ENCODE data around the gene PRSS53. TPM values are rescaled to one million over a fixed set of nuclear protein-coding genes. Genes with fewer than 3 reads are reported as not detected.
"Not testable (repeated sequence)": the region's sequence is repeated elsewhere in the genome, so short reads cannot be mapped to it uniquely, and the experiment has no call there.

The PRSS53 gene
- polyA plus RNA-seq (2013, experiment 1 of 2; ENCODE audit: insufficient read length): 2.5 TPM
- polyA plus RNA-seq (2013, experiment 2 of 2; ENCODE audit: insufficient read length): 2.1 TPM

DNA sequence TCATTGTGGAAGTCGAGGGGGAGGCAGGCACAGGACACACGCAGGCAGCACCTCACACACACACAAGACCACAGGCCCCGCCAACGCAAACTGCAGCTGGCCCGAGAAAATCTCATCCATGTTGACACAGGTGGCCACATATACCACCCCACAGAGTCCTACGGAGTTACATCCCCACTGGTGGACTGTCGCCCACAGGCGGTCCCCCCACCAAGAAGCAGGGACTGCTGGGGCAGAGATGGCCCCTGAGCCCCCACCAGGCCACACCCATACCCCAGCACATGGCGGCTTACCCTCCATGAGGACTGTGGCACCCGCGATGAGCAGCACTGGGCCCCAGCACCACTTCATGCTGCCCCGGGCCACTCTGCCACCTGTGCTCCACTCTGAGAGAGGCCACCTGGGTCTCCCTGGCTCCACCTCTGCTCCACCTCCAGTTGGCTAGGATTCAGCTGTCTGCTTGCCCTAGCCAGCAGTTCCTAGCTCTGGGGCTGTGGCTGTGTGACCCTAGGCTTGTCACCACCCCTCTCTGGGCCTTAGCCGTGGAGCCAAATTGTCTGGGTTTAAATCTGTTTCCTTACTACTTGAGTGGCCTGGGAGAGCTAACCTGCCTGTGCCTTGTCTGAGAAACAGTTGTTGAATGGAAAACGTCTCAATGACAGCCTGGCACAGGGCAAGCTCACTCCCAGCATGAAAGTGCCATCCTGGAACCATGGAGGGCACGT lies at the start of gene PRSS53:
PRSS53 (minus strand) TSS at position 485 of the 725 bp plus-strand sequence; CDS start at position 351, 134 bp downstream.
- DNase-seq: no peak

DNA sequence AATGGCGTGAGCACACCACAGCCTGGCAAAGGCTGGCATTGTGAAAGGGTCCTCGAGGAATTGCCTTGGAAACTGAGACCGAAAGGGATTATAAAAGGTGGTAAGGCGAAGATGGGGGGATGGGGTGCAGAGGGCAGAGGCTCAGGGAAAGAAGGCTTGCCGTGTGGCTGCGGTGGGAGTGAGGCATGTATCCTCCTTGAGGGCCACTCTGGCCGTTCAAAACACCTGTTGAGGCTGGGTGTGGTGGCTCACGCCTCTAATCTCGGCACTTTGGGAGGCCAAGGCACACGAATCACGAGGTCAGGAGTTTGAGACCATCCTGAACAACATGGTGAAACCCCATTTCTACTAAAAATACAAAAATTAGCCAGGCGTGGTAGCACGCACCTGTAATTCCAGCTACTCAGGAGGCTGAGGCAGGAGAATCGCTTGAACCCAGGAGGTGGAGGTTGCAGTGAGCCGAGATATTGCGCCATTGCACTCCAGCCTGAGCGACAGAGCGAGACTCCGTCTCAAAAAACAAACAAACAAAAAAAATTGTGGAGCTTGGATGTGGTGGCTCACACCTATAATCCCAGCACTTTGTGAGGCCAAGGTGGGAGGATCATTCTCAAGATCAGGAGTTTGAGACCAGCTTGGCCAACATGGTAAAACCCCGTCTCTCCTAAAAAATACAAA lies 48.2 kb upstream of the PRSS53 start:
- DNase-seq: not testable (repeated sequence)

DNA sequence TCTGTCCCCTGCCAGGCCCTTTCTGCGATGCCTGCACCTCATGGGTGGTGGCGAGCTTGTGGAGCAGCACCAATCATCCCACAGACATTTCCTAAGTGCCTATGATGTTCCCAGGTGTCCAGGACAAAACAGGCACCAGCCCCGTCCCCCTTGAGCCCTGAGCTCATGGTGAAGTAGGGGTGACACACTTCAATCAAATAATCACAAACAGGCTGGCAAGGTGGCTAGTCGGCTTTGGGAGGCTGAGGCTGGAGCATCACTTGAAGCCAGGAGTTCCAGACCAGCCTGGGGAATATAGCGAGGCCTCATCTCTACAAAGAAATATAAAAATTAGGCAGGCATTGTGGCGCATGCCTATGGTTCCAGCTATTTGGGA lies 47.5 kb upstream of the PRSS53 start:
- no peak for DNase-seq

DNA sequence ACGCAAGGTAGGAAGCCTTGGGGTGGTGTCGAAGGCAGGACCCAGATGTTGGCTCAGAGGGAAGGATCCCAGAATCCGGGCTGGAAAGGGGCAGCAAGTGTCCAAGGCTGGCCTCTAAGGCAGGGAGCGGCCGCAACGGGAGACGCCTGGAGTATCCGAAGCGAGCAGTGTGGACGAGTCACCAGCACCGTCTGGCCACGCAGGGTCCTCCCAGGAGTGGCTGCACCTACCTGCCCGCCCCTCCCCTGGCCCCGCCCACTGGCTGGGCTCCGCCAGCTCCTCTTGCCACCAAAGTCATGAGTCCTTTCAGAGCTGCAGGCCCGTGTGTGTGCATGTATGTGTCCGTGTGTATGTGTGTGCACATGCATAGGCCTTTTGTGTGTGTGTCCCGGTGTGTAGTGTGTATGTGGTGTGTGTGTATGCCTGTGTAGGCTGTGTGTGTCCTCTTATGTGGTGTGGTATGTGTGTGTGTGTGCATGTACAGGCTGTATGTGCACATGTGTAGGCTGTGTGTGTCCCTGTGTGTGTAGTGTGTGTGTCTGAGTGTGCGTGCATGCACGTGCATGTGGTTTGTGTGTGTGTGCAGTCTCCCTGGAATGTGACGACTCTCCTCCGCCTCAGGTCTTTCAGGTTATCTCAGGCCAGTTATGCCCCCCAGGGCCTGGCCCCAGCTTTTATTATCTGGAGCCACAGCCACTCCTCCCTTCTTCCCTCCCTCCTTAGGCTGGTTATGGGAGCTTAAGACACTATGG lies 47.0 kb upstream of the PRSS53 start, which contains the start of gene PRSS8:
PRSS8 (minus strand) TSS at position 193 of the 752 bp plus-strand sequence. CDS start 229 bp downstream, outside the sequence.
- DNase-seq: no peak

- no peak for DNase-seq
These were observed 46.1 kb upstream of the PRSS53 start for GRCh38 chr16:31134625-31135534.

- DNase-seq: no peak
These were observed 45.4 kb upstream of the PRSS53 start for GRCh38 chr16:31134091-31134571.

GRCh38 chr16:31133046-31133501 lies 44.3 kb upstream of the PRSS53 start:
- DNase-seq: no peak

GRCh38 chr16:31132303-31132979 lies 43.7 kb upstream of the PRSS53 start:
- DNase-seq: no peak

- DNase-seq: no peak
These were observed 43.1 kb upstream of the PRSS53 start for GRCh38 chr16:31131841-31132271.

- DNase-seq: no peak
These were observed 42.7 kb upstream of the PRSS53 start for GRCh38 chr16:31131416-31131815.

- no peak for DNase-seq
These were observed 42.2 kb upstream of the PRSS53 start for GRCh38 chr16:31130899-31131298.

DNA sequence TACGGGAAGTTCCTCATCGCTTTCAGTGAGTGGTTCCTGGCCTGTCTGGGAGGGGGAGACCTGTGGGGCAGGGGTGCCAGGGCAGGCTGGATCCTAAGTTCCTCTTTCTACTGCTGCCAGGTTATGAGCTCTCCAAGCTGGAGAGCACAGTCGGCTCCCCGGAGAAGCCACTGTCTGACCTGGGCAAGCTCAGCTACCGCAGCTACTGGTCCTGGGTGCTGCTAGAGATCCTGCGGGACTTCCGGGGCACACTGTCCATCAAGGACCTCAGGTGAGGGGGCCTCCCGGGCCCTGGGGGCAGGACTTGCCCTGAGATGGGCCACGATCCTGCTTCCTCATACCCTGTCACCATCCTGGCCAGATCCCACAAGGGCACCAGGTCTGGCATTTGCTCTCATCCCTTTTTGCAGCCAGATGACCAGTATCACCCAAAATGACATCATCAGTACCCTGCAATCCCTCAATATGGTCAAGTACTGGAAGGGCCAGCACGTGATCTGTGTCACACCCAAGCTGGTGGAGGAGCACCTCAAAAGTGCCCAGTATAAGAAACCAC lies 41.7 kb upstream of the PRSS53 start:
- no peak for DNase-seq

GRCh38 chr16:31129568-31130335 lies 41.0 kb upstream of the PRSS53 start:
- no peak for DNase-seq

DNA sequence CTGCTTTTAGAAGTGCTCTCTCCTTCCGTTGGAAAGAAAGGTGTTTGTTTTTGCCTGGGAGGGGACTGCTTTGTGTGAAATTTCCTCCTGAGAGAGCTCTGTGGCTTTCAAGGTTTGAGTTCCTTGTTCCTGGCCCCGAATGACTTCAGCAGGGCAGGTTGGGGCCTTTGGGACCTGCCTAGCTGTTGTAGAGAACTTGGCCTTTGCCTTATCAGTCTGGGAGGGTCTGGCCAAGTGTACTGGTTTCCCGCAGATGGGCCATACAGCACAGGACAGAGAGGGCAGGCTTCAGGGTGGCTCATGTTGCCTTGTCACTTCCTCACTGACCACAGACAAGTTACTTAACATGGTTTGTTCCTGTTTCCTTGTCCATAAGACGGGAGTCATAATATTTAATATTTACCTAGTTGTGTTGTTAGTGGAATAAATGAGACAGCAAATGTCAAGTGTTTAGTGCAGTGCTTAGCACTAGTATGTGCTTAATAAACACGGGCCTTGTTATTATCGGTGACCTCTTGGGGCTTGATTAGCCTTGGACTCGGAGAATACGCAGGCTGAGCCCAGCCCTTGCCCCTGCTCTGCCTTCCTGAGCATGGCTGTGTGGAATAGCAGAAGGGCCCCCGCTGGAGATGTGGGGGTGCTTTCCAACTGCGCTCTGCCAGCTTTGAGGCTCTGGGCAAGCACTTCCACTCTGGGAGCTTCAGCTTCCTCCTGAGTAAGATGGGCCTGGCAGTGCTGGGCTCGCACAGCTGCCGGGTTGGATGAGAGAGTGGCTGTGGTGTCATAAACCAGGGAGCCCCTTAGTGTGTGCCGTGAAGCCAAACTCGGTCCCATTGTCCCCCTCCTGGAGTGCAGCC lies 40.2 kb upstream of the PRSS53 start:
- DNase-seq: no peak

DNA sequence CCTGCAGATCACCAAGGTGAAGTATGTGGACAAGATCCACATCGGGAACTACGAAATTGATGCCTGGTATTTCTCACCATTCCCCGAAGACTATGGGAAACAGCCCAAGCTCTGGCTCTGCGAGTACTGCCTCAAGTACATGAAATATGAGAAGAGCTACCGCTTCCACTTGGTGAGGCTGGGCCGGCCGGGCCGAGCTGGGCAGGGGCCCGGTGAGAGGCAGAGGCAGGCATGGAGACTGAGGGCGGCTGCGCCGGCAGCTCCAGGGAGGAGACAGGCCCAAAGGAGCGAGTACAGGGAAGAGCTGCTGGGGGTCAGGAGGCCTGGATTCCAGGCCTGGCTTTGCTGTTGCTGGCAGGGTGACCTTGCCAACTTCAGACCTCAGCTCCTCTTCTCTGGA lies 38.4 kb upstream of the PRSS53 start:
- no peak for DNase-seq

GRCh38 chr16:31125844-31126243 lies 37.1 kb upstream of the PRSS53 start:
- no peak for DNase-seq

GRCh38 chr16:31120129-31120528 lies 31.4 kb upstream of the PRSS53 start:
- DNase-seq: no peak

DNA sequence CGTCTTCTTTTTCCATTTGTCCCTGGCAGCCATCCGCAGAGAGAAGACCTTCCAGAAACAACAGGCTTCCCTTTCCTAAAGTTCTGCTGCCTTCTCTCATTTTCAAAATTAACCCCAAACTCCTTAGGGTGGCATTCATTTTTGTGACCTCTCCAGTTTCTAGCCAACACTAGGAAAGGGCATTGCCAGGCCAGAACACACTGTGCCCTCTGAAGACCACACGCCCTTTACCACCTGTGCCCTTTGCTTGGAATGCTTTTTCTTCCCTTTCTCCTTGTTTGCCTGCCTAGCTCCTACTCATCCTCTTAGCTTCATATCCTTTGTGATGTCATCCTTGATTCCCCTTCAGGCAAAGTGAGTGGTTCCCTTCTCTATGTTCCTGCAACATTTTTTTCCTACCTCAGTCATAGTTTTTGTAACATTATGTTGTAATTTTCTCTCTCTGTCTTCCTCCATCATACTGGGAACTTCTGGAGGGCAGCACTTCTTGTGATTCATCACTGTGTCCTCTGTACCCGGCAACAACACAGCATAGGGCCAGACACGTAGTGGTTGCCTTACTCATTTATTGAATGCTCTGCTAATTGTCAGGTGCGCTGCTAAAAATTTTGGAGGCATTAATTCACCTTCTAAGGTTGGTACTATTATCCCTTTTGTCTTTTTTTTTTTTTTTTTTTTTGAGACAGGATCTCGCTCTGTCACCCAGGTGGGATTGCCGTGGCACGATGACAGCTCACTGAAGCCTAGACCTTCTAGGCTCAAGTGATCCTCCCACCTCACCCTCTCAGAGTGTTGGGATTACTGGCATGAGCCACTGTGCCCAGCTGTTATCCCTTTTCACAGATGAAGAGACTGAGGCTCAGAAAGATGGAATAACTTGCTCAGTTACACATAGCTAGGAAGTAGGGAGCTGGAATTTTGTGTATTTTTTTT lies 29.7 kb upstream of the PRSS53 start:
- DNase-seq: peak; percentile 24
